ENCODE results near the gene RAD54L. TPM values are rescaled to one million over a fixed set of nuclear protein-coding genes. Genes with fewer than 3 reads are reported as not detected.

The RAD54L gene
- total RNA-seq, result 17.0 and 17.3 TPM in 2 replicates
- long read RNA-seq, transcript RAD54L-201 (18 exons, 3,108 nt), result major isoform, 5 of 34 reads
- long read RNA-seq, partial matches to known transcripts, result 6 of 34 reads
- long read RNA-seq, other reads (novel, unspliced or antisense), result 23 of 34 reads

DNA sequence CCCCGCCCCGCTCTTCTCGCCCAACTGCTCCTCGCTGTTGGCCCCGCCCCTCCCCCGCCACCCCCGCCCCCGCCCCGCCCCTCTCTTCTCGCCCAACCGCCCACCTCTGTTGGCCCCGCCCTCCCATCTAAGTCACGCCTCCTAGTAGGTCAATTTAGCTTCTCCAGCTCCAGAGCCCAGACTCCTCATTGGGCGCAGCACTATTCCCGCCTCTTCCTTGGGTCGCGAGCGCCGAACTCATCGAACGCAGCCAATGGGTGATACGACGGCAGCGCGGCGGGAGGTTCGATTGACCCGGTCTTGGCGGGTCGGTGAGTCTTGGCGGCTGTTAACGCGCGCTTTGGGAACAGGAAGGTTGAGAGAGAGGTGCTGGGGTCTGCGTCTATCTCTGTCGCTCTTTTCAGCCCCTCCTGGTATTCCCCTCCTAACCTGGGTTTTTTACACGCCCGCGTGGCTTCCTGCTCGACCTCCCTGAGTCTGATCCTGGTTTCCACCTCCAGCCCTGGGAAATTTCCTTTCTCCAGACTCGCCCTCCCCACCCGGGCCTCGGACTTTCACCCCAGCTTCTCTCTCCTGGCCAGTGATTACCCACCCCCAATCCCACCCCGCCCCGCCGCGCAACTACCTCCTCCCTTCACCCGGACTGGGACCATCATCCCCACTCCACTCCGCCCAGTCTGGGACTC is at the start of gene RAD54L:
TSS of gene RAD54L (plus strand) at position 328 of the 686 bp plus-strand sequence. CDS start 643 bp downstream, outside the sequence.
- Mint-ChIP-seq H3K4me3 (ENCODE audit: low read depth) (peak within 1 kb of the TSS; percentile 95), H3K36me3 (ENCODE audit: insufficient read depth) (peaks cover 10% of the 10 kb centered on the region), H3K27ac (peak within 1 kb of the TSS; percentile 99), H3K4me1 (ENCODE audit: low read depth) (peaks cover 11% of the 10 kb centered on the region), H3K27me3 (no peaks in the 10 kb centered on the region), H3K9me3 (ENCODE audit: low read depth) (no peaks in the 10 kb centered on the region)
- TF ChIP-seq, protein P1, sequence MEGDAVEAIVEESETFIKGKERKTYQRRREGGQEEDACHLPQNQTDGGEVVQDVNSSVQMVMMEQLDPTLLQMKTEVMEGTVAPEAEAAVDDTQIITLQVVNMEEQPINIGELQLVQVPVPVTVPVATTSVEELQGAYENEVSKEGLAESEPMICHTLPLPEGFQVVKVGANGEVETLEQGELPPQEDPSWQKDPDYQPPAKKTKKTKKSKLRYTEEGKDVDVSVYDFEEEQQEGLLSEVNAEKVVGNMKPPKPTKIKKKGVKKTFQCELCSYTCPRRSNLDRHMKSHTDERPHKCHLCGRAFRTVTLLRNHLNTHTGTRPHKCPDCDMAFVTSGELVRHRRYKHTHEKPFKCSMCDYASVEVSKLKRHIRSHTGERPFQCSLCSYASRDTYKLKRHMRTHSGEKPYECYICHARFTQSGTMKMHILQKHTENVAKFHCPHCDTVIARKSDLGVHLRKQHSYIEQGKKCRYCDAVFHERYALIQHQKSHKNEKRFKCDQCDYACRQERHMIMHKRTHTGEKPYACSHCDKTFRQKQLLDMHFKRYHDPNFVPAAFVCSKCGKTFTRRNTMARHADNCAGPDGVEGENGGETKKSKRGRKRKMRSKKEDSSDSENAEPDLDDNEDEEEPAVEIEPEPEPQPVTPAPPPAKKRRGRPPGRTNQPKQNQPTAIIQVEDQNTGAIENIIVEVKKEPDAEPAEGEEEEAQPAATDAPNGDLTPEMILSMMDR (IDR thresholded peaks at IDR 0.05; ENCODE audit: unreplicated experiment), result no peak
- DNase-seq (ENCODE audit: low spot score, unreplicated experiment), result peak; percentile 95

DNA sequence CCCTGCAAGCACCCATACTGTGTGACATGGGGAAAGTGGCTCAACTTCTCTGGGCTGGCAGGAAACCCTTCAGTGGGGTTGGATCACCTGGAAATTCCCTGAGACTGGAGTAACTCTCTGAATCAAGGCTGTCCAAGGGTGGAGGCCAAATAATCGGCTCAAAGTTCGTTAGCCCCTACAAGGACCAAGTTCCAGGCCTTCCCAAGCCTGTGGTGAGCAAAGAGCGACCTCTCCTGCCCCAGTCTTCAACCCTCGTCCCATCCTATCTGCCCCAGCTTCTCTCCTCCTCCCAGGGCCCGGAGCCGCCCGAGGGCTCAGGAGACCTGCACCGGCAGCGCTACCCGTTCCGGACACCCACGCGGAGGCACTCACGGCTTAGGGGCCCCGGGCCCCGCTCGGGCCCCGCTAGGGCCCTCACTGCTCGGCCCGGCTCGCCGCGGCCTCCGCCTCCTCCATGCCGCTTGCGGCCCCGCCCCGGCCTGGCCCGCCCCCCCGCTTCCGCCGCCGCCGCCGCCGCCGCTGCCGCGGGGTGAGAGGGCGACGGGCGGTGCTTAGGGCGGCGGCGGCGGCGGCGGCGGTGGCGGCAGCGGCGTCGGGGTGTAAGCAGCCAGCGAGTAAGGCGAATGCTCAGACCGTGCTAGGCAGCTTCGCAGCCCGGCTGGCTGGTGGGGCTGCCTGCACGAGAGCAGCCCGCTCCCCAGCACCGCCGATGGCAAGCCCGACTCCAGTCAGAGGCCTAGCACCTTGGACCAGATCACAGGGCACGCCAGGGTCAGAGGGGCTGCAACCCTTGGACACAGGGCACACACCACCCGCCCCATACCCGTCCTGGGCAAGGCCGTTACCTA is 49.4 kb upstream of the RAD54L start, which contains the start of gene POMGNT1:
TSS of gene POMGNT1 (minus strand) at position 471 of the 848 bp plus-strand sequence. CDS start 613 bp downstream, outside the sequence.
- Mint-ChIP-seq H3K9me3 (ENCODE audit: low read depth) (no peaks in the 10 kb centered on the region), H3K4me1 (ENCODE audit: low read depth) (peaks cover 10% of the 10 kb centered on the region), H3K4me3 (ENCODE audit: low read depth) (peak within 1 kb of the TSS; percentile 81), H3K27me3 (peaks cover 3% of the 10 kb centered on the region), H3K27ac (peak within 1 kb of the TSS; percentile 81), H3K36me3 (ENCODE audit: insufficient read depth) (peaks cover 4% of the 10 kb centered on the region)
- TF ChIP-seq, protein P1 (IDR thresholded peaks at IDR 0.05; ENCODE audit: unreplicated experiment), result no peak
- DNase-seq (ENCODE audit: low spot score, unreplicated experiment), result peak; percentile 60

GRCh38 chr1:46199233-46199749 is 48.3 kb upstream of the RAD54L start:
- no peak for DNase-seq (ENCODE audit: low spot score, unreplicated experiment)
- Mint-ChIP-seq H3K4me1 (ENCODE audit: low read depth) (peaks cover 18% of the 10 kb centered on the region), H3K9me3 (ENCODE audit: low read depth) (no peaks in the 10 kb centered on the region), H3K36me3 (ENCODE audit: insufficient read depth) (peaks cover 4% of the 10 kb centered on the region), H3K27me3 (peaks cover 12% of the 10 kb centered on the region), H3K4me3 (ENCODE audit: low read depth) (peak overlapping the region; percentile 81), H3K27ac (no peak overlapping the region)
- TF ChIP-seq, protein P1 (IDR thresholded peaks at IDR 0.05; ENCODE audit: unreplicated experiment), result no peak

DNA sequence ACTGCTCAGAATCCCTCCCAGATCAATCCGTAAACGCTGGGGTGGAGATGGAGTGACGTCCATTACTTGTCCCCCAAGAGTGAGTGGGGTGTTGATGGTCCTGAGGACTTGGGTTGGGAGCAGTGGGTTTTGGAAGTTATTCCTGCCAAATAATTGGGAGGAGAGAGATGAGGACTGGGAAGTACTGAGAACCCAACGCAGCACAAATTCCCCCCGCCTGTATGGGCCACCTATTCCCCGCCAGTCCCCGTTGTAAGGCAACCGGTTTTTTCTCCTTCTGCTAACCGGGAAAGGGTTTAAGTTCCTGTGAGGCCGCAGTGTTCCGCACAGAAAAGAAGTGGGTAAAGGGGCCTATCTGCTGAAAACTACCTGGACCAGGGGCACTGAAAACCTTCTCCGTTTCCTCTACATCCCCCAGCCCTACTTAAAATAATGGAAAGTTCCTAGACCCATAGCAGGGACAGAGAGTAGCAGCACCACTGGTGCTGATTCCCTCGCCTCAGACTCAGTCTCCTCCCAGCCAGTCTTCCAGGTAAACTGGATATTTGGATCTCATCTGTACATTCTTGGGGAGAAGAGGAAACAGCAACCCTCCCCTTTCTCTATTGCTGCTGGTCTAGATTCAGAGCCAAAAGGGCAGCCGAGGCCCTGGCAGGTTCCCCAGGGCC is 43.7 kb upstream of the RAD54L start:
- no peaks in the 10 kb centered on the region for H3K9me3 Mint-ChIP-seq (ENCODE audit: low read depth)
- no peaks in the 10 kb centered on the region for H3K36me3 Mint-ChIP-seq (ENCODE audit: insufficient read depth)
- H3K27me3 Mint-ChIP-seq, result peaks cover 14% of the 10 kb centered on the region
- no peak for DNase-seq (ENCODE audit: low spot score, unreplicated experiment)
- peak overlapping the region; percentile 80 for H3K4me3 Mint-ChIP-seq (ENCODE audit: low read depth)
- H3K27ac Mint-ChIP-seq, result no peak overlapping the region
- TF ChIP-seq, protein P1 (IDR thresholded peaks at IDR 0.05; ENCODE audit: unreplicated experiment), result no peak
- peaks cover 11% of the 10 kb centered on the region for H3K4me1 Mint-ChIP-seq (ENCODE audit: low read depth)
